HEK293 (cell line): Measurements from ENCODE around the gene FDX1.

Experiments used
- CTCF ChIA-PET: fragments of 350-600 bp; formaldehyde crosslinking; extraction: SDS; loops from one replicate; lab custom pipeline; 2021; ENCODE audit warnings: antibody characterized with exemption; lab: Yijun Ruan, JAX
- POLR2A ChIA-PET: fragments of 300-600 bp; formaldehyde crosslinking; extraction: SDS; loops from one replicate; lab custom pipeline; 2020; ENCODE audit warnings: antibody characterized with exemption, inconsistent platforms; lab: Yijun Ruan, JAX
- H3K27ac ChIP-seq: fragments of 200-500 bp; sonication (Bioruptor generic); 2 replicates; pipeline ENCODE4 v1.5.1; 2014; ENCODE audit warnings: low read depth, low read length, control low read depth, inconsistent platforms; ENCODE audit errors: extremely low read depth
- H3K36me3 ChIP-seq, 2 experiments: fragments of 200-500 bp in 1 of 2; sonication (Bioruptor generic) in 1 of 2; 1 replicate in 1 of 2; 2 replicates in 1 of 2; pipeline ENCODE4 v1.5.1; 2014 to 2017; ENCODE audit warnings: inconsistent platforms in 2 of 2, low read length in 2 of 2; ENCODE audit not compliant: control insufficient read depth in 2 of 2, insufficient read depth in 1 of 2
- H3K4me1 ChIP-seq: fragments of 200-500 bp; sonication (Bioruptor generic); 2 replicates; pipeline ENCODE4 v1.5.1; 2014; ENCODE audit warnings: mild to moderate bottlenecking, low read length, inconsistent platforms; ENCODE audit not compliant: control insufficient read depth, insufficient read depth
- H3K4me3 ChIP-seq: 2 replicates; pipeline ENCODE4 v1.5.1; 2011; ENCODE audit warnings: low read depth, mild to moderate bottlenecking, control low read depth, low read length, moderate library complexity
- H3K9me3 ChIP-seq: fragments of 200-500 bp; sonication (Bioruptor generic); 2 replicates; pipeline ENCODE4 v1.5.1; 2014; ENCODE audit warnings: low read depth, low read length, inconsistent platforms; ENCODE audit not compliant: control insufficient read depth, insufficient read depth
- ELK4 ChIP-seq: IDR thresholded peaks from 2 replicates; pipeline ENCODE4 v1.6.1; 2011; ENCODE audit warnings: mild to moderate bottlenecking, low read depth, low read length, borderline replicate concordance
- KLF7 ChIP-seq: fragments of 450-650 bp; formaldehyde crosslinking; IDR thresholded peaks from 2 replicates; pipeline ENCODE4 v1.5.1; 2016; ENCODE audit warnings: missing biosample characterization, missing genetic modification characterization, borderline replicate concordance
- PRDM1 ChIP-seq: fragments of 450-650 bp; formaldehyde crosslinking; IDR thresholded peaks from 2 replicates; pipeline ENCODE4; 2016; ENCODE audit warnings: missing biosample characterization, missing genetic modification characterization
- PRDM2 ChIP-seq: fragments of 450-650 bp; formaldehyde crosslinking; IDR thresholded peaks from 2 replicates; pipeline ENCODE4 v1.5.1; 2016; ENCODE audit warnings: missing biosample characterization, missing genetic modification characterization, borderline replicate concordance
- TSHZ1 ChIP-seq: fragments of 450-650 bp; formaldehyde crosslinking; IDR thresholded peaks from 2 replicates; pipeline ENCODE4 v1.5.1; 2016; ENCODE audit warnings: missing biosample characterization, missing genetic modification characterization, borderline replicate concordance
- ZFHX2 ChIP-seq: fragments of 450-650 bp; formaldehyde crosslinking; conservative IDR thresholded peaks from 2 replicates; pipeline ENCODE4 v1.5.1; 2016; ENCODE audit warnings: missing biosample characterization, missing genetic modification characterization
- ZNF132 ChIP-seq: fragments of 450-650 bp; formaldehyde crosslinking; IDR thresholded peaks from 2 replicates; pipeline ENCODE4 v1.5.1; 2017; ENCODE audit warnings: missing biosample characterization, missing genetic modification characterization, borderline replicate concordance
- ZNF184 ChIP-seq: fragments of 450-650 bp; IDR thresholded peaks from 2 replicates; pipeline ENCODE4 v1.5.1; 2018; ENCODE audit warnings: missing biosample characterization, mild to moderate bottlenecking, missing genetic modification characterization
- ZNF394 ChIP-seq: fragments of 450-650 bp; formaldehyde crosslinking; IDR thresholded peaks from 2 replicates; pipeline ENCODE4 v1.5.1; 2016; ENCODE audit warnings: missing biosample characterization, missing genetic modification characterization, mild to moderate bottlenecking, moderate library complexity, borderline replicate concordance
- ZNF548 ChIP-seq: fragments of 450-650 bp; formaldehyde crosslinking; IDR thresholded peaks from 2 replicates; pipeline ENCODE4 v1.5.1; 2016; ENCODE audit warnings: missing biosample characterization, missing genetic modification characterization
- ZNF558 ChIP-seq: fragments of 450-650 bp; formaldehyde crosslinking; IDR thresholded peaks from 2 replicates; pipeline ENCODE4 v1.5.1; 2016; ENCODE audit warnings: missing biosample characterization, missing genetic modification characterization
- ZNF571 ChIP-seq: fragments of 450-650 bp; formaldehyde crosslinking; IDR thresholded peaks from 2 replicates; pipeline ENCODE4 v1.5.0; 2017; ENCODE audit warnings: missing biosample characterization, missing genetic modification characterization
- ZNF645 ChIP-seq: fragments of 450-650 bp; formaldehyde crosslinking; IDR thresholded peaks from 2 replicates; pipeline ENCODE4; 2016; ENCODE audit warnings: missing biosample characterization, missing genetic modification characterization
- ZSCAN30 ChIP-seq: fragments of 450-650 bp; IDR thresholded peaks from 2 replicates; pipeline ENCODE4 v1.5.1; 2018; ENCODE audit warnings: missing biosample characterization, mild to moderate bottlenecking, missing genetic modification characterization, moderate library complexity

The FDX1 gene

GRCh38 chr11:110470716-110471115 lies 41.0 kb downstream of the FDX1 start (continued):
- TF ChIP-seq ZNF645 (tag by site-specific recombination) = no peak
- no peak for TF ChIP-seq PRDM2
- no peak for TF ChIP-seq ZFHX2 (tag by site-specific recombination)

- Histone ChIP-seq H3K4me1 (no peaks in the 10 kb centered on the region), H3K36me3 (peaks cover 0 to 7% of the 10 kb centered on the region in 2 experiments; a peak in 1 of 3 replicates), H3K4me3 (no peak overlapping the region), H3K27ac (no peak overlapping the region), H3K9me3 (no peaks in the 10 kb centered on the region)
- ChIA-PET POLR2A (no interaction called here), CTCF (interaction anchor here (1.9 kb wide), 1 partner anchor 9 kb away, joined by 6 read pairs; no protein-coding TSS in a partner anchor)
- TF ChIP-seq KLF7 (tag by site-specific recombination) = no peak
Measured at GRCh38 chr11:110471371-110471770, 41.6 kb downstream of the FDX1 start.

GRCh38 chr11:110472858-110473257 lies 43.1 kb downstream of the FDX1 start:
- Histone ChIP-seq H3K9me3 (no peaks in the 10 kb centered on the region), H3K4me1 (no peaks in the 10 kb centered on the region), H3K4me3 (no peak overlapping the region), H3K36me3 (peaks cover 0 to 3% of the 10 kb centered on the region in 2 experiments; a peak in 1 of 3 replicates), H3K27ac (no peak overlapping the region)
- ChIA-PET CTCF (interaction anchor here (0.6 kb wide), 1 partner anchor 558 kb away, joined by 3 read pairs; no protein-coding TSS in a partner anchor), POLR2A (no interaction called here)
- TF ChIP-seq ZNF571 (tag by site-specific recombination) (no peak), ZNF132 (tag by site-specific recombination) (no peak), TSHZ1 (no peak), ELK4 (no peak), ZNF548 (no peak), ZNF394 (tag by site-specific recombination) (no peak), PRDM1 (tag by site-specific recombination) (no peak), ZNF184 (tag by site-specific recombination) (no peak), ZSCAN30 (no peak), ZNF558 (tag by site-specific recombination) (no peak)
